Measurements from ENCODE around the gene ATP11A. TPM values are rescaled to one million over a fixed set of nuclear protein-coding genes. Genes with fewer than 3 reads are reported as not detected.
A peak's percentile ranks its signal among the peaks of the same experiment; 100 is the strongest.

Gene ATP11A
- total and polyA plus RNA-seq, 9 of the 15 experiments (the other 6 are each of a cell fraction or from before 2014, with no cell fraction given): 0.38 to 34.2 (median 4.2) TPM

DNA sequence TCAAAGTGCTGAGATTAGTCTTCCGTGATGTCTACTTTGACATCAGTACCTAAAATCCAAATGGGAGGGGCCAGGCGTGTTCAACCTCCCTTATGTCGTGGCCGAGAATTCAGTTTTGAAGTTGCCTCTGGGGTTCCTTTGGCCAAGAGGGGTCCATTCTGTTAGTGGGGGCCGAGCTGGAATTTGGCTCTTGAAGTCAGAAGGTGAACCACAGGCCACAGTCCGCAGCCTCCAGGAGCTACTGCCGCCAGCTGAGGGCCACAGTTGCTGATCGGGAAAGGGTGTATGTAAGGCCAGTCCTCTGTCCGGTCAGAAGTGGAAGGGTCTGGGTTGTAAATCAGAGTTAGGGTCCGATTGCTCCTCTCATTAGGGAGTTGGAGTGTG, 31.0 kb downstream of the ATP11A start:
- no peaks in the 10 kb centered on the region for H3K9me1 ChIP-seq (ENCODE audit: control insufficient read depth, insufficient read depth, low read length)
- H3K4me2 ChIP-seq (ENCODE audit: insufficient read depth, low read length): no peak overlapping the region
- H3K9ac ChIP-seq (ENCODE audit: insufficient read depth in 1 of 2, low read depth in 2 of 2, low read length in 2 of 2): no peak overlapping the region
- DNase-seq (ENCODE audit: extremely low read depth in 1 of 4, low spot score in 3 of 4) (no peak), ATAC-seq (no peak), FAIRE-seq (no peak)
- no TSS peak for BruUV-seq (replicated peaks)
- H3K27me3 ChIP-seq (ENCODE audit: control insufficient read depth in 2 of 2, insufficient read depth in 2 of 2, low read length in 2 of 2): no peaks in the 10 kb centered on the region
- H3K79me2 ChIP-seq (ENCODE audit: control insufficient read depth, insufficient read depth, low read length): peaks cover 44% of the 10 kb centered on the region
- H3K4me1 ChIP-seq (replicated peaks in 1 of 2; ENCODE audit: control insufficient read depth in 2 of 2, insufficient read depth in 2 of 2, low read length in 2 of 2): peaks cover 25 to 41% of the 10 kb centered on the region in 2 experiments
- TF ChIP-seq HDGF (IDR thresholded peaks at IDR 0.05) (no peak), HCFC1 (IDR thresholded peaks at IDR 0.05; ENCODE audit: low read depth, low read length) (no peak), CBX8 (IDR thresholded peaks at IDR 0.05; ENCODE audit: borderline replicate concordance, extremely low read depth, low read depth, low read length, poor library complexity, severe bottlenecking) (no peak)
- TF ChIP-seq, protein P1, sequence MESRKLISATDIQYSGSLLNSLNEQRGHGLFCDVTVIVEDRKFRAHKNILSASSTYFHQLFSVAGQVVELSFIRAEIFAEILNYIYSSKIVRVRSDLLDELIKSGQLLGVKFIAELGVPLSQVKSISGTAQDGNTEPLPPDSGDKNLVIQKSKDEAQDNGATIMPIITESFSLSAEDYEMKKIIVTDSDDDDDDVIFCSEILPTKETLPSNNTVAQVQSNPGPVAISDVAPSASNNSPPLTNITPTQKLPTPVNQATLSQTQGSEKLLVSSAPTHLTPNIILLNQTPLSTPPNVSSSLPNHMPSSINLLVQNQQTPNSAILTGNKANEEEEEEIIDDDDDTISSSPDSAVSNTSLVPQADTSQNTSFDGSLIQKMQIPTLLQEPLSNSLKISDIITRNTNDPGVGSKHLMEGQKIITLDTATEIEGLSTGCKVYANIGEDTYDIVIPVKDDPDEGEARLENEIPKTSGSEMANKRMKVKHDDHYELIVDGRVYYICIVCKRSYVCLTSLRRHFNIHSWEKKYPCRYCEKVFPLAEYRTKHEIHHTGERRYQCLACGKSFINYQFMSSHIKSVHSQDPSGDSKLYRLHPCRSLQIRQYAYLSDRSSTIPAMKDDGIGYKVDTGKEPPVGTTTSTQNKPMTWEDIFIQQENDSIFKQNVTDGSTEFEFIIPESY (CRISPR knock-in tag; IDR thresholded peaks at IDR 0.05): peak; percentile 79
- peak overlapping the region; percentile 22; the same call in 1 of the 3 replicates for H3K27ac ChIP-seq (ENCODE audit: extremely low read depth, low read depth, low read length)
- POLR2A ChIA-PET: interaction anchor here (1.7 kb wide), 1 partner anchor 9 kb away, joined by 4 read pairs; no protein-coding TSS in a partner anchor
- 0 out of 3 replicates have a peak, but pooled peaks cover 2% of the 10 kb centered on the region for H3K36me3 ChIP-seq (ENCODE audit: control insufficient read depth, insufficient read depth, low read length)
- no peaks in the 10 kb centered on the region for H3K9me3 ChIP-seq (replicated peaks; ENCODE audit: control insufficient read depth, insufficient read depth, low read depth, low read length)
- CTCF ChIA-PET (ENCODE audit: low intra/inter-chr PET ratio): no interaction called here
- H4K20me1 ChIP-seq (replicated peaks; ENCODE audit: control insufficient read depth, insufficient read depth, low read length): peaks cover 19% of the 10 kb centered on the region
- in situ Hi-C loops (cut with MboI): no loop called here
- WGBS (ENCODE audit: insufficient coverage, low coverage, missing lambda C conversion rate): 97% methylated on average over 5 of the region's 10 CpGs
- H3K4me3 ChIP-seq: no peak overlapping the region
- intact Hi-C loops (cut with micrococcal nuclease): no loop called here
- no peak overlapping the region for H2AFZ ChIP-seq (ENCODE audit: low read depth, low read length)
